GM23338 (cell line): ENCODE measurements around the gene XKR7. TPM values are rescaled to one million over a fixed set of nuclear protein-coding genes. Genes with fewer than 3 reads are reported as not detected.

Source experiments
- ATAC-seq: fragments of 200-7000 bp; cut with Tn5 transposase; 3 replicates; pipeline ENCODE4 v1.9.1; 2020
- DNase-seq: peaks from one replicate; pipeline ENCODE4 v3.0.0-alpha.2; 2015; ENCODE audit warnings: low spot score
- H2AFZ ChIP-seq: fragments of 200-600 bp; sonication (generic); 2 replicates; pipeline ENCODE4 v1.8.0; 2016; ENCODE audit warnings: antibody characterized with exemption, mild to moderate bottlenecking, moderate library complexity
- H3F3A ChIP-seq: fragments of 200-600 bp; sonication (generic); replicated peaks from 2 replicates; pipeline ENCODE4 v1.8.0; 2017; ENCODE audit warnings: antibody characterized with exemption, mixed run types, low read depth
- H3K27ac ChIP-seq: fragments of 200-600 bp; sonication (generic); 2 replicates; pipeline ENCODE4 v1.6.1; 2016; ENCODE audit warnings: low read depth
- H3K27me3 ChIP-seq: fragments of 200-600 bp; sonication (generic); 2 replicates; pipeline ENCODE4 v1.8.0; 2016; ENCODE audit warnings: mild to moderate bottlenecking, mixed run types, moderate library complexity; ENCODE audit not compliant: insufficient read depth
- H3K36me3 ChIP-seq: fragments of 200-600 bp; sonication (generic); 2 replicates; pipeline ENCODE4 v1.8.0; 2016; ENCODE audit warnings: mild to moderate bottlenecking; ENCODE audit not compliant: insufficient read depth
- H3K4me1 ChIP-seq: fragments of 200-600 bp; sonication (generic); 2 replicates; pipeline ENCODE4 v1.8.0; 2016; ENCODE audit warnings: mild to moderate bottlenecking, moderate library complexity; ENCODE audit not compliant: insufficient read depth
- H3K4me2 ChIP-seq: fragments of 200-600 bp; sonication (generic); 2 replicates; pipeline ENCODE4 v1.7.1; 2017; ENCODE audit warnings: mixed run types
- H3K4me3 ChIP-seq: fragments of 200-600 bp; sonication (generic); 2 replicates; pipeline ENCODE4 v1.6.1; 2016; ENCODE audit warnings: mixed run types
- H3K79me2 ChIP-seq: fragments of 200-600 bp; sonication (generic); replicated peaks from 2 replicates; pipeline ENCODE4 v1.8.0; 2017; ENCODE audit warnings: mild to moderate bottlenecking; ENCODE audit not compliant: insufficient read depth
- H3K9me2 ChIP-seq: fragments of 200-600 bp; sonication (generic); 2 replicates; pipeline ENCODE4 v1.8.0; 2017; ENCODE audit not compliant: insufficient read depth
- H4K20me1 ChIP-seq: fragments of 200-600 bp; sonication (generic); replicated peaks from 2 replicates; pipeline ENCODE4 v1.8.0; 2017; ENCODE audit warnings: mild to moderate bottlenecking; ENCODE audit not compliant: insufficient read depth
- H3K27ac Mint-ChIP-seq: 2 replicates; pipeline ENCODE4 v1.8.0; 2020; ENCODE audit warnings: inconsistent platforms, mild to moderate bottlenecking, moderate library complexity, mixed read lengths
- H3K27me3 Mint-ChIP-seq: 3 replicates; pipeline ENCODE4 v1.8.0; 2022; ENCODE audit warnings: low read depth, mild to moderate bottlenecking, moderate library complexity, mixed read lengths, inconsistent platforms; ENCODE audit not compliant: insufficient read depth, poor library complexity
- H3K36me3 Mint-ChIP-seq: 3 replicates; pipeline ENCODE4 v1.8.0; 2021; ENCODE audit warnings: low read depth, mild to moderate bottlenecking, inconsistent platforms, moderate library complexity, mixed read lengths
- H3K4me1 Mint-ChIP-seq: 3 replicates; pipeline ENCODE4 v1.8.0; 2020; ENCODE audit warnings: mild to moderate bottlenecking, inconsistent platforms, mixed read lengths
- H3K4me3 Mint-ChIP-seq: 3 replicates; pipeline ENCODE4 v1.8.0; 2021; ENCODE audit warnings: moderate library complexity, mild to moderate bottlenecking, inconsistent platforms, mixed read lengths
- H3K9me3 Mint-ChIP-seq: 3 replicates; pipeline ENCODE4 v1.8.0; 2020; ENCODE audit warnings: moderate library complexity, mild to moderate bottlenecking, inconsistent platforms, mixed read lengths
- CREB1 ChIP-seq: fragments of 250-450 bp; sonication (Bioruptor Pico); IDR thresholded peaks from 2 replicates; pipeline ENCODE4 v1.5.0; 2020; ENCODE audit warnings: low read depth, mild to moderate bottlenecking, moderate library complexity
- ETS1 ChIP-seq: IDR thresholded peaks from 2 replicates; pipeline ENCODE4 v1.6.1; 2016; ENCODE audit warnings: antibody characterized with exemption
- EZH2 ChIP-seq: fragments of 200-600 bp; sonication (generic); IDR thresholded peaks from one replicate; pipeline ENCODE4 v1.8.0; 2017; ENCODE audit warnings: antibody characterized with exemption, mild to moderate bottlenecking, low read depth; ENCODE audit not compliant: unreplicated experiment
- EZH2phosphoT487 ChIP-seq: fragments of 200-600 bp; sonication (generic); IDR thresholded peaks from one replicate; pipeline ENCODE4 v1.8.1; 2018; ENCODE audit warnings: antibody characterized with exemption; ENCODE audit not compliant: unreplicated experiment
- JUNB ChIP-seq: IDR thresholded peaks from one replicate; pipeline ENCODE4 v1.6.1; 2016; ENCODE audit warnings: antibody characterized with exemption; ENCODE audit not compliant: unreplicated experiment
- NANOG ChIP-seq: IDR thresholded peaks from 2 replicates; pipeline ENCODE4 v1.6.1; 2016; ENCODE audit warnings: antibody characterized with exemption, borderline replicate concordance
- POLR2AphosphoS5 ChIP-seq: IDR thresholded peaks from 2 replicates; pipeline ENCODE4 v1.6.1; 2016; ENCODE audit warnings: antibody characterized with exemption, low read depth
- REST ChIP-seq: IDR thresholded peaks from one replicate; pipeline ENCODE4 v1.6.1; 2018; ENCODE audit warnings: antibody characterized with exemption; ENCODE audit not compliant: unreplicated experiment
- STAT1 ChIP-seq: IDR thresholded peaks from one replicate; pipeline ENCODE4 v1.6.1; 2016; ENCODE audit warnings: antibody characterized with exemption; ENCODE audit not compliant: unreplicated experiment
- ZNF114 ChIP-seq: fragments of 250-450 bp; sonication (Bioruptor Pico); IDR thresholded peaks from 2 replicates; pipeline ENCODE4 v1.5.0; 2020; ENCODE audit warnings: mild to moderate bottlenecking, moderate library complexity
- ZNF331 ChIP-seq: fragments of 250-450 bp; sonication (Bioruptor Pico); IDR thresholded peaks from 2 replicates; pipeline ENCODE4 v1.5.0; 2020; ENCODE audit warnings: low read depth, mild to moderate bottlenecking, moderate library complexity
- polyA plus RNA-seq: library from polyadenylated mRNA; unstranded; fragments of >200 nt; fragmentation: Nextera tagmentation; extraction: Ambion mirVana; gene quantifications from 2 replicates; pipeline ENCODE4 v1.2.1, GENCODE V29; 2016
- total RNA-seq: library from RNA; depleted of rRNA; stranded (reverse); fragments of >200 nt; shearing (Covaris generic); gene quantifications from 2 replicates; pipeline ENCODE4 v1.2.3, GENCODE V29; 2014
- TF ChIP-seq, protein P1 (sequence below), 2 experiments: fragments of 200-600 bp in 1 of 2; sonication (generic) in 1 of 2; conservative IDR thresholded peaks; 2 replicates each; pipeline versions ENCODE4 v1.5.1 to v1.6.1; 2016 to 2017; ENCODE audit warnings: antibody characterized with exemption in 2 of 2, low read depth in 2 of 2, mild to moderate bottlenecking in 2 of 2, moderate library complexity in 1 of 2
- TF ChIP-seq, protein P2 (sequence below): fragments of 250-450 bp; sonication (Bioruptor Pico); IDR thresholded peaks from 2 replicates; pipeline ENCODE4 v1.5.0; 2020; ENCODE audit warnings: mild to moderate bottlenecking, moderate library complexity

XKR7 gene
- total and polyA plus RNA-seq, 2 experiments from 2014 or later, result 0.61 to 3.9 TPM

DNA sequence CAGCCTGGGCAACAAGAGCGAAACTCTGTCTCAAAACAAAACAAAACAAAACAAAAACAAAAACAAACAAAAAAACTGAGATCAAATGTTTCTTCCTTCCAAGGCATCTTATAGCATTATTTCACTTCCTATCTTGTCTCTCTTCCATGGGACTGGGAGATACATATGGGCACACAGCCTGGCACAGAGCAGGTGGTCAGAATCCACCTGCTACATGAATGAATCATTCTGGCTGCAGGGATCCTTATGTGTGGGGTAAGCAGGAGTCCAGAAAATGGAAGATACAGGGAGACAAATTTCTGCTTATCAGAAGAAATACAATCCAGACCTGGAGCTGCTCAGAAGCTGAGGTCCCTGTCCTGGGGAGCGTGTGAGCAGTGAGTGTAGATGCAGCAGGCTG, 24.1 kb downstream of the XKR7 start:
- no peak overlapping the region for H3K27ac Mint-ChIP-seq
- peaks cover 34% of the 10 kb centered on the region for H3K27me3 ChIP-seq
- H3K27ac ChIP-seq, result no peak overlapping the region

More for the DNA sequence above, 24.1 kb downstream of the XKR7 start:
- peaks cover 32% of the 10 kb centered on the region for H3K27me3 Mint-ChIP-seq
- Histone ChIP-seq H3F3A (0 out of 2 replicates have a peak, but pooled peaks cover 12% of the 10 kb centered on the region), H4K20me1 (peaks cover 6% of the 10 kb centered on the region; the same call in 1 of the 2 replicates), H3K36me3 (no peaks in the 10 kb centered on the region), H3K9me2 (no peaks in the 10 kb centered on the region), H3K4me1 (peaks cover 7% of the 10 kb centered on the region; the same call in 1 of the 2 replicates), H3K4me2 (no peak overlapping the region), H3K4me3 (no peak overlapping the region), H2AFZ (no peak overlapping the region), H3K79me2 (no peaks in the 10 kb centered on the region)
- H3K36me3 Mint-ChIP-seq, result peaks cover 5% of the 10 kb centered on the region; the same call in 1 of the 3 replicates
- no peak overlapping the region for H3K4me3 Mint-ChIP-seq
- TF ChIP-seq, protein P1, sequence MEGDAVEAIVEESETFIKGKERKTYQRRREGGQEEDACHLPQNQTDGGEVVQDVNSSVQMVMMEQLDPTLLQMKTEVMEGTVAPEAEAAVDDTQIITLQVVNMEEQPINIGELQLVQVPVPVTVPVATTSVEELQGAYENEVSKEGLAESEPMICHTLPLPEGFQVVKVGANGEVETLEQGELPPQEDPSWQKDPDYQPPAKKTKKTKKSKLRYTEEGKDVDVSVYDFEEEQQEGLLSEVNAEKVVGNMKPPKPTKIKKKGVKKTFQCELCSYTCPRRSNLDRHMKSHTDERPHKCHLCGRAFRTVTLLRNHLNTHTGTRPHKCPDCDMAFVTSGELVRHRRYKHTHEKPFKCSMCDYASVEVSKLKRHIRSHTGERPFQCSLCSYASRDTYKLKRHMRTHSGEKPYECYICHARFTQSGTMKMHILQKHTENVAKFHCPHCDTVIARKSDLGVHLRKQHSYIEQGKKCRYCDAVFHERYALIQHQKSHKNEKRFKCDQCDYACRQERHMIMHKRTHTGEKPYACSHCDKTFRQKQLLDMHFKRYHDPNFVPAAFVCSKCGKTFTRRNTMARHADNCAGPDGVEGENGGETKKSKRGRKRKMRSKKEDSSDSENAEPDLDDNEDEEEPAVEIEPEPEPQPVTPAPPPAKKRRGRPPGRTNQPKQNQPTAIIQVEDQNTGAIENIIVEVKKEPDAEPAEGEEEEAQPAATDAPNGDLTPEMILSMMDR (conservative IDR thresholded peaks at IDR 0.05; ENCODE audit: low read depth in 2 of 2), result no peak
- TF ChIP-seq NANOG (no peak), CREB1 (CRISPR knock-in tag) (no peak), EZH2 (no peak), JUNB (no peak), REST (no peak), POLR2AphosphoS5 (no peak), ETS1 (no peak), ZNF114 (no peak), ZNF331 (no peak), EZH2phosphoT487 (no peak), STAT1 (no peak)
- TF ChIP-seq, protein P2, sequence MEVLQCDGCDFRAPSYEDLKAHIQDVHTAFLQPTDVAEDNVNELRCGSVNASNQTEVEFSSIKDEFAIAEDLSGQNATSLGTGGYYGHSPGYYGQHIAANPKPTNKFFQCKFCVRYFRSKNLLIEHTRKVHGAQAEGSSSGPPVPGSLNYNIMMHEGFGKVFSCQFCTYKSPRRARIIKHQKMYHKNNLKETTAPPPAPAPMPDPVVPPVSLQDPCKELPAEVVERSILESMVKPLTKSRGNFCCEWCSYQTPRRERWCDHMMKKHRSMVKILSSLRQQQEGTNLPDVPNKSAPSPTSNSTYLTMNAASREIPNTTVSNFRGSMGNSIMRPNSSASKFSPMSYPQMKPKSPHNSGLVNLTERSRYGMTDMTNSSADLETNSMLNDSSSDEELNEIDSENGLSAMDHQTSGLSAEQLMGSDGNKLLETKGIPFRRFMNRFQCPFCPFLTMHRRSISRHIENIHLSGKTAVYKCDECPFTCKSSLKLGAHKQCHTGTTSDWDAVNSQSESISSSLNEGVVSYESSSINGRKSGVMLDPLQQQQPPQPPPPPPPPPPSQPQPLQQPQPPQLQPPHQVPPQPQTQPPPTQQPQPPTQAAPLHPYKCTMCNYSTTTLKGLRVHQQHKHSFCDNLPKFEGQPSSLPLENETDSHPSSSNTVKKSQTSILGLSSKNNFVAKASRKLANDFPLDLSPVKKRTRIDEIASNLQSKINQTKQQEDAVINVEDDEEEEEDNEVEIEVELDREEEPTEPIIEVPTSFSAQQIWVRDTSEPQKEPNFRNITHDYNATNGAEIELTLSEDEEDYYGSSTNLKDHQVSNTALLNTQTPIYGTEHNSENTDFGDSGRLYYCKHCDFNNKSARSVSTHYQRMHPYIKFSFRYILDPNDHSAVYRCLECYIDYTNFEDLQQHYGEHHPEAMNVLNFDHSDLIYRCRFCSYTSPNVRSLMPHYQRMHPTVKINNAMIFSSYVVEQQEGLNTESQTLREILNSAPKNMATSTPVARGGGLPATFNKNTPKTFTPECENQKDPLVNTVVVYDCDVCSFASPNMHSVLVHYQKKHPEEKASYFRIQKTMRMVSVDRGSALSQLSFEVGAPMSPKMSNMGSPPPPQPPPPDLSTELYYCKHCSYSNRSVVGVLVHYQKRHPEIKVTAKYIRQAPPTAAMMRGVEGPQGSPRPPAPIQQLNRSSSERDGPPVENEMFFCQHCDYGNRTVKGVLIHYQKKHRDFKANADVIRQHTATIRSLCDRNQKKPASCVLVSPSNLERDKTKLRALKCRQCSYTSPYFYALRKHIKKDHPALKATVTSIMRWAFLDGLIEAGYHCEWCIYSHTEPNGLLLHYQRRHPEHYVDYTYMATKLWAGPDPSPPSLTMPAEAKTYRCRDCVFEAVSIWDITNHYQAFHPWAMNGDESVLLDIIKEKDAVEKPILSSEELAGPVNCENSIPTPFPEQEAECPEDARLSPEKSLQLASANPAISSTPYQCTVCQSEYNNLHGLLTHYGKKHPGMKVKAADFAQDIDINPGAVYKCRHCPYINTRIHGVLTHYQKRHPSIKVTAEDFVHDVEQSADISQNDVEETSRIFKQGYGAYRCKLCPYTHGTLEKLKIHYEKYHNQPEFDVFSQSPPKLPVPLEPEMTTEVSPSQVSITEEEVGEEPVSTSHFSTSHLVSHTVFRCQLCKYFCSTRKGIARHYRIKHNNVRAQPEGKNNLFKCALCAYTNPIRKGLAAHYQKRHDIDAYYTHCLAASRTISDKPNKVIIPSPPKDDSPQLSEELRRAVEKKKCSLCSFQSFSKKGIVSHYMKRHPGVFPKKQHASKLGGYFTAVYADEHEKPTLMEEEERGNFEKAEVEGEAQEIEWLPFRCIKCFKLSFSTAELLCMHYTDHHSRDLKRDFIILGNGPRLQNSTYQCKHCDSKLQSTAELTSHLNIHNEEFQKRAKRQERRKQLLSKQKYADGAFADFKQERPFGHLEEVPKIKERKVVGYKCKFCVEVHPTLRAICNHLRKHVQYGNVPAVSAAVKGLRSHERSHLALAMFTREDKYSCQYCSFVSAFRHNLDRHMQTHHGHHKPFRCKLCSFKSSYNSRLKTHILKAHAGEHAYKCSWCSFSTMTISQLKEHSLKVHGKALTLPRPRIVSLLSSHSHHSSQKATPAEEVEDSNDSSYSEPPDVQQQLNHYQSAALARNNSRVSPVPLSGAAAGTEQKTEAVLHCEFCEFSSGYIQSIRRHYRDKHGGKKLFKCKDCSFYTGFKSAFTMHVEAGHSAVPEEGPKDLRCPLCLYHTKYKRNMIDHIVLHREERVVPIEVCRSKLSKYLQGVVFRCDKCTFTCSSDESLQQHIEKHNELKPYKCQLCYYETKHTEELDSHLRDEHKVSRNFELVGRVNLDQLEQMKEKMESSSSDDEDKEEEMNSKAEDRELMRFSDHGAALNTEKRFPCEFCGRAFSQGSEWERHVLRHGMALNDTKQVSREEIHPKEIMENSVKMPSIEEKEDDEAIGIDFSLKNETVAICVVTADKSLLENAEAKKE (CRISPR knock-in tag), result no peak
- H3K9me3 Mint-ChIP-seq, result peaks cover 13% of the 10 kb centered on the region
- ATAC-seq (no peak), DNase-seq (no peak)
- peaks cover 5% of the 10 kb centered on the region; the same call in 2 of the 3 replicates for H3K4me1 Mint-ChIP-seq
